ENCODE data around the gene GAS2L2.

The GAS2L2 gene

DNA sequence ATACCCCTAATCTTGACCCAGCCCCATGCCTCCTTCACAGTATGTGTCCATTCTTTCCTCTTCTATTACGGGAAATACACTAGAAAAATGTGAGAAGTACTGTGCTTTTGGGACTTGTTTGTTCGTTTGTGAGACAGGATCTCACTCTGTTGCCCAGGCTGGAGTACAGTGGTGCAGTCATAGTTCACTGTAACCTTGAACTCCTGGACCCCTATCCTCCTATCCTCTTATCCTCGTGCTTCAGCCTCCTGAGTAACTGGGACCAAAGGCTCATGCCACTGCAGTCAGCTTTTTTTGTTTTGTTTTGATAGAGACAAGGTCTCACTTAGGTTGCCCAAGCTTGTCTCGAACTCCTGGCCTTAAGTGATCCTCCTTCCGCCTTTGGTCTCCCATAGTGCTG lies 51.5 kb downstream of the GAS2L2 start:
- Histone ChIP-seq H3K4me3 (ENCODE audit: low read length) (no peak overlapping the region), H3K27ac (ENCODE audit: low read length) (no peak overlapping the region), H3K27me3 (ENCODE audit: low read depth, low read length) (no peaks in the 10 kb centered on the region), H3K4me1 (ENCODE audit: low read length) (no peaks in the 10 kb centered on the region), H3K79me2 (ENCODE audit: low read length) (no peaks in the 10 kb centered on the region), H3K9ac (ENCODE audit: low read length) (no peak overlapping the region), H3K36me3 (replicated peaks; ENCODE audit: low read depth, low read length) (no peaks in the 10 kb centered on the region), H3K9me3 (ENCODE audit: insufficient read depth, low read length) (no peaks in the 10 kb centered on the region), H2AFZ (ENCODE audit: low read depth, low read length) (no peak overlapping the region), H3K4me2 (ENCODE audit: low read length) (no peak overlapping the region), H4K20me1 (ENCODE audit: insufficient read depth, low read length) (no peaks in the 10 kb centered on the region)
- TF ChIP-seq, protein P1, sequence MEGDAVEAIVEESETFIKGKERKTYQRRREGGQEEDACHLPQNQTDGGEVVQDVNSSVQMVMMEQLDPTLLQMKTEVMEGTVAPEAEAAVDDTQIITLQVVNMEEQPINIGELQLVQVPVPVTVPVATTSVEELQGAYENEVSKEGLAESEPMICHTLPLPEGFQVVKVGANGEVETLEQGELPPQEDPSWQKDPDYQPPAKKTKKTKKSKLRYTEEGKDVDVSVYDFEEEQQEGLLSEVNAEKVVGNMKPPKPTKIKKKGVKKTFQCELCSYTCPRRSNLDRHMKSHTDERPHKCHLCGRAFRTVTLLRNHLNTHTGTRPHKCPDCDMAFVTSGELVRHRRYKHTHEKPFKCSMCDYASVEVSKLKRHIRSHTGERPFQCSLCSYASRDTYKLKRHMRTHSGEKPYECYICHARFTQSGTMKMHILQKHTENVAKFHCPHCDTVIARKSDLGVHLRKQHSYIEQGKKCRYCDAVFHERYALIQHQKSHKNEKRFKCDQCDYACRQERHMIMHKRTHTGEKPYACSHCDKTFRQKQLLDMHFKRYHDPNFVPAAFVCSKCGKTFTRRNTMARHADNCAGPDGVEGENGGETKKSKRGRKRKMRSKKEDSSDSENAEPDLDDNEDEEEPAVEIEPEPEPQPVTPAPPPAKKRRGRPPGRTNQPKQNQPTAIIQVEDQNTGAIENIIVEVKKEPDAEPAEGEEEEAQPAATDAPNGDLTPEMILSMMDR (IDR thresholded peaks at IDR 0.05; ENCODE audit: low read depth, low read length): no peak
- TF ChIP-seq EZH2phosphoT487 (IDR thresholded peaks at IDR 0.05; ENCODE audit: low read depth): no peak

DNA sequence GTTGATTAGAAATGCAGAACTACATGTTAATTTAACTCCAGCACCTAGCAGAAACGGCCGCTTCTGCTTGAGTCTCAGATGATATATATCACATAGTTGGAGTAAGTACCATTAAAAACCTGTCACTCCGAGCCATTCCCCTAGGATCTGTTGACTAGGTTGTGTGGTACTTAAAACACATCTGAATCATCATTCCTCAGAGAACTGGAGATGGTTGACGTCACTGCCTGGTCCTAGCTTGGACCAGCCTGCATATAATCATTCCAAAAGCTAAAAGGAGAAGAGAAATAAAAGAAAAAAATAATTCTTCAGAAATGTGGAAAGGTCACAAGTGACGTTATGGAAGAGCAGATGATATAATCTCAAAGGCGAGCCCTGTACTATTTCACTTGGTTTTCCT lies 52.9 kb downstream of the GAS2L2 start:
- H3K9ac ChIP-seq (ENCODE audit: low read length): no peak overlapping the region
- no peak for TF ChIP-seq EZH2phosphoT487 (IDR thresholded peaks at IDR 0.05; ENCODE audit: low read depth)
- TF ChIP-seq, protein P1 (IDR thresholded peaks at IDR 0.05; ENCODE audit: low read depth, low read length): no peak
- no peak overlapping the region for H2AFZ ChIP-seq (ENCODE audit: low read depth, low read length)
- no peaks in the 10 kb centered on the region for H3K9me3 ChIP-seq (ENCODE audit: insufficient read depth, low read length)
- H3K4me2 ChIP-seq (ENCODE audit: low read length): no peak overlapping the region
- H3K27me3 ChIP-seq (ENCODE audit: low read depth, low read length): no peaks in the 10 kb centered on the region
- no peaks in the 10 kb centered on the region for H4K20me1 ChIP-seq (ENCODE audit: insufficient read depth, low read length)
- no peaks in the 10 kb centered on the region for H3K36me3 ChIP-seq (replicated peaks; ENCODE audit: low read depth, low read length)
- no peaks in the 10 kb centered on the region for H3K4me1 ChIP-seq (ENCODE audit: low read length)
- no peaks in the 10 kb centered on the region for H3K79me2 ChIP-seq (ENCODE audit: low read length)
- H3K4me3 ChIP-seq (ENCODE audit: low read length): no peak overlapping the region
- H3K27ac ChIP-seq (ENCODE audit: low read length): no peak overlapping the region

DNA sequence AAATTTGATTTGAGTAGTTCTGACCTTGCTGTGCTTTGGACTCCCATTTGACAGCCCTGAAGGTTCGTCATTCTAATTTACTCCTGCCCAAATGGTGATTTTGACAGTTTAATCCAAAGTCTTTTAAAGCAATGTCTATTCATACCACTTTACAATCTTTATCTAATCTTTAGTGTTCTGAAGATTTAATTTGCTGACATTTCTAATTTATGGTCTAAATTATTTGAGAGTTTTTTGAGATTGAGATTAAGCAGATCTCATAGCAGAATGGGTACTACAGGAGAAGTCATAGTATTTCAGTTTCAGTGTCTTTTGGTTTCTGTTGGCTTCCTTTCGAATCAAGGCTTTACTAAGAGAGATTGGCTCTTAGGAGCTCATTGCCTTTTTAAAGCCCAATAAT lies 54.2 kb downstream of the GAS2L2 start:
- Histone ChIP-seq H3K79me2 (ENCODE audit: low read length) (no peaks in the 10 kb centered on the region), H3K36me3 (replicated peaks; ENCODE audit: low read depth, low read length) (no peaks in the 10 kb centered on the region), H3K9me3 (ENCODE audit: insufficient read depth, low read length) (no peaks in the 10 kb centered on the region), H3K9ac (ENCODE audit: low read length) (no peak overlapping the region), H2AFZ (ENCODE audit: low read depth, low read length) (no peak overlapping the region), H4K20me1 (ENCODE audit: insufficient read depth, low read length) (no peaks in the 10 kb centered on the region), H3K27me3 (ENCODE audit: low read depth, low read length) (no peaks in the 10 kb centered on the region), H3K27ac (ENCODE audit: low read length) (no peak overlapping the region), H3K4me1 (ENCODE audit: low read length) (no peaks in the 10 kb centered on the region), H3K4me2 (ENCODE audit: low read length) (no peak overlapping the region), H3K4me3 (ENCODE audit: low read length) (no peak overlapping the region)
- TF ChIP-seq, protein P1 (IDR thresholded peaks at IDR 0.05; ENCODE audit: low read depth, low read length): no peak
- TF ChIP-seq EZH2phosphoT487 (IDR thresholded peaks at IDR 0.05; ENCODE audit: low read depth): no peak

DNA sequence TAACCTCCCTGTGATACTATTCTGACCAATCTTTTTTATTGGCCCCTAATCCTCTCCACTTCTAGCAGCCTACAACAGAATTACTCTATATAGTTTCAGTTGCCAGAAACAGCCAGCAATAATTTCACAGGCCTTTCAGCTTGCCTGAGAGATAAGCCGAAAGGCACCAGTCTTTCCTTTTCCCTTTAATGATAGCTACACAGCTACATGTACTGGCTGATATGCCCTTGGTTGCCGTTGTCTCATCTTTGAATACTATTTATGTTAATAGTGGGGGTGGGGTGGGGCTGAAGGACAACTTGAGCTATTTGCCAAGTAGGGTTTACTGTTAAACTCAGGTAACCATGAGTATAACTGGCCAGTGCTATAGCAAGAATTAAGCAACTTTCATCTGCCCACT lies 57.4 kb downstream of the GAS2L2 start:
- Histone ChIP-seq H3K36me3 (replicated peaks; ENCODE audit: low read depth, low read length) (no peaks in the 10 kb centered on the region), H3K9me3 (ENCODE audit: insufficient read depth, low read length) (no peaks in the 10 kb centered on the region), H3K4me1 (ENCODE audit: low read length) (no peaks in the 10 kb centered on the region), H3K4me3 (ENCODE audit: low read length) (no peak overlapping the region), H4K20me1 (ENCODE audit: insufficient read depth, low read length) (no peaks in the 10 kb centered on the region), H3K4me2 (ENCODE audit: low read length) (no peak overlapping the region), H3K79me2 (ENCODE audit: low read length) (no peaks in the 10 kb centered on the region), H3K27ac (ENCODE audit: low read length) (no peak overlapping the region), H3K27me3 (ENCODE audit: low read depth, low read length) (no peaks in the 10 kb centered on the region), H3K9ac (ENCODE audit: low read length) (no peak overlapping the region), H2AFZ (ENCODE audit: low read depth, low read length) (no peak overlapping the region)
- TF ChIP-seq EZH2phosphoT487 (IDR thresholded peaks at IDR 0.05; ENCODE audit: low read depth): no peak
- TF ChIP-seq, protein P1 (IDR thresholded peaks at IDR 0.05; ENCODE audit: low read depth, low read length): no peak
